Measurements from ENCODE around the gene POLG. TPM values are rescaled to one million over a fixed set of nuclear protein-coding genes. Genes with fewer than 3 reads are reported as not detected.
"Not testable (repeated sequence)": the region's sequence is repeated elsewhere in the genome, so short reads cannot be mapped to it uniquely, and the experiment has no call there.

Gene POLG
- total RNA-seq, 2 donors from 2014 or later = 55.3 to 60.2 TPM

- no peak overlapping the region for H3K9ac ChIP-seq (ENCODE audit: extremely low read depth, low read length, poor library complexity, severe bottlenecking)
- Mint-ChIP-seq H3K4me3 (no peak overlapping the region), H3K27ac (no peak overlapping the region), H3K36me3 (ENCODE audit: low read depth) (peaks cover 47% of the 10 kb centered on the region), H3K27me3 (ENCODE audit: insufficient read depth) (no peaks in the 10 kb centered on the region), H3K9me3 (peaks cover 11% of the 10 kb centered on the region), H3K4me1 (no peaks in the 10 kb centered on the region)
- H3K27me3 ChIP-seq (ENCODE audit: control insufficient read depth, insufficient read depth, low read length, poor library complexity, severe bottlenecking) = no peaks in the 10 kb centered on the region
- TF ChIP-seq, protein P1, sequence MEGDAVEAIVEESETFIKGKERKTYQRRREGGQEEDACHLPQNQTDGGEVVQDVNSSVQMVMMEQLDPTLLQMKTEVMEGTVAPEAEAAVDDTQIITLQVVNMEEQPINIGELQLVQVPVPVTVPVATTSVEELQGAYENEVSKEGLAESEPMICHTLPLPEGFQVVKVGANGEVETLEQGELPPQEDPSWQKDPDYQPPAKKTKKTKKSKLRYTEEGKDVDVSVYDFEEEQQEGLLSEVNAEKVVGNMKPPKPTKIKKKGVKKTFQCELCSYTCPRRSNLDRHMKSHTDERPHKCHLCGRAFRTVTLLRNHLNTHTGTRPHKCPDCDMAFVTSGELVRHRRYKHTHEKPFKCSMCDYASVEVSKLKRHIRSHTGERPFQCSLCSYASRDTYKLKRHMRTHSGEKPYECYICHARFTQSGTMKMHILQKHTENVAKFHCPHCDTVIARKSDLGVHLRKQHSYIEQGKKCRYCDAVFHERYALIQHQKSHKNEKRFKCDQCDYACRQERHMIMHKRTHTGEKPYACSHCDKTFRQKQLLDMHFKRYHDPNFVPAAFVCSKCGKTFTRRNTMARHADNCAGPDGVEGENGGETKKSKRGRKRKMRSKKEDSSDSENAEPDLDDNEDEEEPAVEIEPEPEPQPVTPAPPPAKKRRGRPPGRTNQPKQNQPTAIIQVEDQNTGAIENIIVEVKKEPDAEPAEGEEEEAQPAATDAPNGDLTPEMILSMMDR (conservative IDR thresholded peaks at IDR 0.05) = no peak
- H3K4me1 ChIP-seq (ENCODE audit: control insufficient read depth, insufficient read depth, low read length) = no peaks in the 10 kb centered on the region
- whole genome bisulfite sequencing, 2 experiments (ENCODE audit: insufficient coverage in 1 of 2, insufficient read length in 1 of 2) = 98 to 100% methylated on average over 3 to 4 of the region's 4 CpGs
- H3K4me3 ChIP-seq (ENCODE audit: low read length) = no peak overlapping the region
- DNase-seq = no peak
- no peak overlapping the region for H3K27ac ChIP-seq (ENCODE audit: low read depth, low read length)
- peaks cover 84% of the 10 kb centered on the region for H3K36me3 ChIP-seq (ENCODE audit: control insufficient read depth, insufficient read depth, low read length)
- H3K9me3 ChIP-seq (ENCODE audit: control insufficient read depth, low read length) = peaks cover 11% of the 10 kb centered on the region
Observed at GRCh38 chr15:89282631-89283030, 52.0 kb downstream of the POLG start.

- Histone ChIP-seq H3K27ac (ENCODE audit: low read depth, low read length) (no peak overlapping the region), H3K9ac (ENCODE audit: extremely low read depth, low read length, poor library complexity, severe bottlenecking) (no peak overlapping the region), H3K36me3 (ENCODE audit: control insufficient read depth, insufficient read depth, low read length) (peaks cover 81% of the 10 kb centered on the region), H3K9me3 (ENCODE audit: control insufficient read depth, low read length) (no peaks in the 10 kb centered on the region), H3K4me1 (ENCODE audit: control insufficient read depth, insufficient read depth, low read length) (no peaks in the 10 kb centered on the region), H3K27me3 (ENCODE audit: control insufficient read depth, insufficient read depth, low read length, poor library complexity, severe bottlenecking) (no peaks in the 10 kb centered on the region), H3K4me3 (ENCODE audit: low read length) (no peak overlapping the region)
- Mint-ChIP-seq H3K9me3 (no peaks in the 10 kb centered on the region), H3K4me1 (no peaks in the 10 kb centered on the region), H3K36me3 (ENCODE audit: low read depth) (peaks cover 15% of the 10 kb centered on the region), H3K27me3 (ENCODE audit: insufficient read depth) (no peaks in the 10 kb centered on the region), H3K27ac (no peak overlapping the region), H3K4me3 (no peak overlapping the region)
- WGBS, 2 experiments (ENCODE audit: insufficient coverage in 1 of 2, insufficient read length in 1 of 2) = 95 to 100% methylated on average over 1 of the region's 1 CpG
- TF ChIP-seq, protein P1 (conservative IDR thresholded peaks at IDR 0.05) = no peak
- no peak for DNase-seq
Observed at GRCh38 chr15:89278307-89278706, 56.3 kb downstream of the POLG start.

- H3K4me3 ChIP-seq (ENCODE audit: low read length); DNase-seq; H3K4me1 Mint-ChIP-seq; H3K27me3 ChIP-seq (ENCODE audit: control insufficient read depth, insufficient read depth, low read length, poor library complexity, severe bottlenecking); H3K9me3 ChIP-seq (ENCODE audit: control insufficient read depth, low read length); H3K4me3 Mint-ChIP-seq; H3K27ac Mint-ChIP-seq; H3K9ac ChIP-seq (ENCODE audit: extremely low read depth, low read length, poor library complexity, severe bottlenecking); H3K4me1 ChIP-seq (ENCODE audit: control insufficient read depth, insufficient read depth, low read length); H3K27me3 Mint-ChIP-seq (ENCODE audit: insufficient read depth); H3K9me3 Mint-ChIP-seq; H3K27ac ChIP-seq (ENCODE audit: low read depth, low read length): not testable (repeated sequence)
- H3K36me3 ChIP-seq (ENCODE audit: control insufficient read depth, insufficient read depth, low read length) = peaks cover 71% of the 10 kb centered on the region
- peaks cover 11% of the 10 kb centered on the region for H3K36me3 Mint-ChIP-seq (ENCODE audit: low read depth)
- 80 to 94% methylated on average over 4 of the region's 4 CpGs for WGBS, 2 experiments (ENCODE audit: insufficient coverage in 1 of 2, insufficient read length in 1 of 2)
Observed at GRCh38 chr15:89277281-89277680, 57.3 kb downstream of the POLG start.

Small RNA genes within 50 kb of the gene (microRNA-seq; reads per million reads assigned to microRNA genes)
- gene MIR6766 (ENCODE audit: borderline microRNAs expressed) = not detected
- gene MIR9-3 (ENCODE audit: borderline microRNAs expressed) = not detected

Other genes with a start within 250 kb of the POLG start
- gene ABHD2, start 246.4 kb downstream of the POLG start, total RNA-seq = 10 to 100 TPM; 24.1 to 26.0 TPM
- gene RLBP1, start 113.2 kb downstream of the POLG start, total RNA-seq = not detected
- 100 to 1,000 TPM in 1 of 2 donors, 10 to 100 TPM in 1; 94.5 to 173 TPM for gene FANCI, start 90.8 kb downstream of the POLG start, total RNA-seq
- not detected for gene RHCG, start 161.8 kb upstream of the POLG start, total RNA-seq
- 10 to 100 TPM; 21.9 to 27.2 TPM for gene TICRR, start 240.6 kb upstream of the POLG start, total RNA-seq